Activated naive CD8-positive, alpha-beta T cell treated with anti-CD3 and anti-CD28 coated beads for 36 hours (primary cell): ENCODE data around the gene MYOZ2. TPM values are rescaled to one million over a fixed set of nuclear protein-coding genes. Genes with fewer than 3 reads are reported as not detected.

Source experiments
- DNase-seq: peaks from one replicate; pipeline ENCODE4 v3.0.0; 2021
- H3K27ac Mint-ChIP-seq: one replicate; pipeline ENCODE4 v1.8.0; 2022; ENCODE audit warnings: mild to moderate bottlenecking, moderate library complexity, mixed read lengths
- H3K27me3 Mint-ChIP-seq: one replicate; pipeline ENCODE4 v1.8.0; 2022; ENCODE audit warnings: mild to moderate bottlenecking, mixed read lengths
- H3K36me3 Mint-ChIP-seq: one replicate; pipeline ENCODE4 v1.8.0; 2021; ENCODE audit warnings: mild to moderate bottlenecking, mixed read lengths
- H3K4me1 Mint-ChIP-seq: one replicate; pipeline ENCODE4 v1.8.0; 2021; ENCODE audit warnings: mixed read lengths
- H3K4me3 Mint-ChIP-seq: one replicate; pipeline ENCODE4 v1.8.0; 2022; ENCODE audit warnings: mild to moderate bottlenecking, moderate library complexity, mixed read lengths
- H3K9me3 Mint-ChIP-seq: one replicate; pipeline ENCODE4 v1.8.0; 2022; ENCODE audit warnings: mixed read lengths
- total RNA-seq, 2 experiments: library from RNA; stranded (reverse); gene quantifications; one replicate each; pipeline ENCODE4 v1.2.3, GENCODE V29; 2021

Gene MYOZ2
- total RNA-seq, 2 experiments from 2014 or later, result not detected

GRCh38 chr4:119204916-119205315 lies 69.3 kb downstream of the MYOZ2 start:
- Mint-ChIP-seq H3K9me3 (peaks cover 4% of the 10 kb centered on the region), H3K4me3 (no peak overlapping the region), H3K4me1 (peaks cover 22% of the 10 kb centered on the region), H3K27ac (no peak overlapping the region), H3K27me3 (no peaks in the 10 kb centered on the region), H3K36me3 (peaks cover 2% of the 10 kb centered on the region)
- no peak for DNase-seq

DNA sequence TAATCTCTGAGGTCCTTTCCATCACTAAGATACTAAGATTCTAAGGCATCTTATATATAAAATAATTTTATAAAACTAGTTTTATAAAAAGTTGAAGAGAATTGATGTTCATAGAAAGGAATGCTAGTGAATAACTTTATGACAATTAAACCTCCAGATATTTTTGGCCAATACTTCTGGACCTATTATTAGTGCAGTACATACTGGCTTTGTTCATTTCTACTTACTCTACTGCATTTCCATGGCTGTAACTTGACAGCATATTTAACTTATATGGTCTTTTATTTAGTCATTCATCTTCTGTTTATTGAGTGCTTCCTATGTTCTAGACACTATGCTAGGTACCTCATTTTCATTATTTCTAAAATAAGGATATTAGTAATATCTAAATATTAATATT lies 70.1 kb downstream of the MYOZ2 start:
- Mint-ChIP-seq H3K36me3 (peaks cover 2% of the 10 kb centered on the region), H3K4me1 (peaks cover 25% of the 10 kb centered on the region), H3K4me3 (no peak overlapping the region), H3K27ac (no peak overlapping the region), H3K27me3 (no peaks in the 10 kb centered on the region), H3K9me3 (peaks cover 4% of the 10 kb centered on the region)
- no peak for DNase-seq

DNA sequence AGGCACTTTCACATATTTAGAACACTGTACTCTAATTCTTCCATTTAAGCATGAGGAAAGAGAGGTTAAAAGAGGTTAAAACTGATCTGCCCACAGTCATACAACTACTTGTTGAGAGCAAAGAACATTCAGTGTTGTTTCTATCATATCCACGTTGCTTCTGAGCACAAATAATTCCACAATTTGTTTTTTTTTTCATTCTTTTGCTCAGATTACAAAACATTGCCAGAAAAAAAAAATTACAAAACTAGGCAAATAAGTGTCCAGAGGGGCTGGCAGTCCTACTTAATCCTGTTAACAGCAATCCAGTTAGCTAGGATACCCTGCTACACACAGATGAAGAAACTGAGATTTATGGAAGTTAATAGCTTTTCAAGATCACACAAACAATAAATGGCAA lies 70.5 kb downstream of the MYOZ2 start:
- no peak for DNase-seq
- Mint-ChIP-seq H3K4me1 (peaks cover 30% of the 10 kb centered on the region), H3K27ac (no peak overlapping the region), H3K36me3 (peaks cover 2% of the 10 kb centered on the region), H3K4me3 (no peak overlapping the region), H3K9me3 (peaks cover 4% of the 10 kb centered on the region), H3K27me3 (no peaks in the 10 kb centered on the region)

GRCh38 chr4:119207051-119207450 lies 71.4 kb downstream of the MYOZ2 start:
- Mint-ChIP-seq H3K4me3 (no peak overlapping the region), H3K4me1 (peaks cover 32% of the 10 kb centered on the region), H3K9me3 (peaks cover under 1% of the 10 kb centered on the region), H3K36me3 (peaks cover 2% of the 10 kb centered on the region), H3K27me3 (no peaks in the 10 kb centered on the region), H3K27ac (no peak overlapping the region)
- no peak for DNase-seq

DNA sequence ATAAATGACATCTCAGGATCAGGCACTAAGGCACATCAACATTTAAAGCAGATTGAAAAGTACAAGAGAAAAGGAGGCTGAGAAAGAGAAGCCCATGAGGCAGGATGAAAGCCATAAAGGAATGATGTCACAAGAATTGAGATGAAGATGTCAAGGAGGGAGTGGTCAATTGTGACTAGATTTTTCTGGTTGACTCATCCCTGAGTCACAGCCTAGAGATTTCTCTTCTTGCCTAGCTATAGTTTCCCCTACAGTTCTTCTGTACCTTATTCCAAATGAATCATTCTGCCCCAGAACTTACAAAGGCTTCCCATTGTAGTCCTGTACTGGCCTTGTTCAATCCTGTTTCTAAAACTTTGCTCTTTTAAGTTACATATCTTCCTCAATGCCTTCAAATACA lies 73.4 kb downstream of the MYOZ2 start:
- Mint-ChIP-seq H3K4me3 (no peak overlapping the region), H3K9me3 (no peaks in the 10 kb centered on the region), H3K27ac (peak overlapping the region; percentile 94), H3K4me1 (peaks cover 34% of the 10 kb centered on the region), H3K36me3 (peaks cover 2% of the 10 kb centered on the region), H3K27me3 (no peaks in the 10 kb centered on the region)
- DNase-seq, result peak; percentile 42

- Mint-ChIP-seq H3K4me3 (no peak overlapping the region), H3K36me3 (peaks cover 2% of the 10 kb centered on the region), H3K4me1 (peaks cover 34% of the 10 kb centered on the region), H3K9me3 (no peaks in the 10 kb centered on the region), H3K27ac (peak overlapping the region; percentile 94), H3K27me3 (no peaks in the 10 kb centered on the region)
- DNase-seq, result no peak
These were observed 74.0 kb downstream of the MYOZ2 start for GRCh38 chr4:119209586-119209985.

- no peaks in the 10 kb centered on the region for H3K27me3 Mint-ChIP-seq
- no peaks in the 10 kb centered on the region for H3K9me3 Mint-ChIP-seq
- peak overlapping the region; percentile 87 for H3K4me3 Mint-ChIP-seq
- H3K36me3 Mint-ChIP-seq, result peaks cover 3% of the 10 kb centered on the region
- peaks cover 37% of the 10 kb centered on the region for H3K4me1 Mint-ChIP-seq
- H3K27ac Mint-ChIP-seq, result peak overlapping the region; percentile 9
- no peak for DNase-seq
These were observed 75.1 kb downstream of the MYOZ2 start for GRCh38 chr4:119210775-119211174.

- Mint-ChIP-seq H3K27me3 (no peaks in the 10 kb centered on the region), H3K36me3 (peaks cover 5% of the 10 kb centered on the region), H3K4me3 (peak overlapping the region; percentile 87), H3K27ac (peak overlapping the region; percentile 89), H3K9me3 (no peaks in the 10 kb centered on the region), H3K4me1 (peaks cover 38% of the 10 kb centered on the region)
- no peak for DNase-seq
These were observed 76.2 kb downstream of the MYOZ2 start for GRCh38 chr4:119211867-119212233.

- peaks cover 7% of the 10 kb centered on the region for H3K36me3 Mint-ChIP-seq
- peak; percentile 97 for DNase-seq
- H3K9me3 Mint-ChIP-seq, result no peaks in the 10 kb centered on the region
- peak within 1 kb of the TSS; percentile 89 for H3K27ac Mint-ChIP-seq
- H3K4me1 Mint-ChIP-seq, result peaks cover 34% of the 10 kb centered on the region
- H3K4me3 Mint-ChIP-seq, result peak within 1 kb of the TSS; percentile 87
- H3K27me3 Mint-ChIP-seq, result no peaks in the 10 kb centered on the region
These were observed 76.8 kb downstream of the MYOZ2 start, which contains the start of gene USP53 for GRCh38 chr4:119212234-119212963. USP53 (plus strand) TSS chr4:119212713; CDS start chr4:119239760, 27,047 bp downstream.

DNA sequence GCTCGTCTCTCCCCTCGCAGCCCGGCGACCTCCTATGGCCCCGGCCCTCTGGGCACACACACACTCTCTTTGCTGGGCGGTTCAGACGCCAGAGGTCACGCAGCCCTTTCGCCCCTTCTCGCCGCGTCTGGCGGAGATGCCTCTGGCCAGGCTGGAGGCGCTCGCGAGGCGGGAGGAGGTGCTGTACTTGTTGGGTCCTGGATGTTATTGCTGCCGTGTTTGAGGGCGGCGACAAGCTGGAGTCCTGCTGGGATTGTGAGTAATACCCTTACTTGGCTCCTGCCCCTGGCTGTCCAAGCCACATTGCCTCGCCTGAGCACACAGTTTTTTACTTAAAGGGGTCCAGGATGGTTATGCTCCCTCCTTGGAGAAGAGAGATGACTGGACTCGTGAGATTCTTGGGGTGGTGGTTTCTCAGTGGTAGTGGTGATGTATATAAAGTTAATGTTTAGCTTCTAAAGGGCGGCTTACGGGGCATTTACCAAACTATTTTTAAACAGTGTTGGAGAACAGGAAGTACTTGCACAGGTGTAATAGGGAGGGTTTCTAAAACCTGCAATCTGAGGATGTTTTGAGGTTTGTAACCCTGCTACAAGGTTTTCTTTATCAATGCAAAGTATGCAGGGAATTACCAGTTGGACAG lies 77.5 kb downstream of the MYOZ2 start:
- Mint-ChIP-seq H3K27ac (peak overlapping the region; percentile 89), H3K27me3 (no peaks in the 10 kb centered on the region), H3K36me3 (peaks cover 13% of the 10 kb centered on the region), H3K4me3 (peak overlapping the region; percentile 87), H3K9me3 (no peaks in the 10 kb centered on the region), H3K4me1 (peaks cover 33% of the 10 kb centered on the region)
- peak; percentile 69 for DNase-seq

- Mint-ChIP-seq H3K27ac (no peak overlapping the region), H3K36me3 (peaks cover 39% of the 10 kb centered on the region), H3K4me1 (peaks cover 16% of the 10 kb centered on the region), H3K9me3 (peaks cover 5% of the 10 kb centered on the region), H3K4me3 (no peak overlapping the region), H3K27me3 (no peaks in the 10 kb centered on the region)
- DNase-seq, result no peak
These were observed 82.5 kb downstream of the MYOZ2 start for GRCh38 chr4:119218093-119218492.

DNA sequence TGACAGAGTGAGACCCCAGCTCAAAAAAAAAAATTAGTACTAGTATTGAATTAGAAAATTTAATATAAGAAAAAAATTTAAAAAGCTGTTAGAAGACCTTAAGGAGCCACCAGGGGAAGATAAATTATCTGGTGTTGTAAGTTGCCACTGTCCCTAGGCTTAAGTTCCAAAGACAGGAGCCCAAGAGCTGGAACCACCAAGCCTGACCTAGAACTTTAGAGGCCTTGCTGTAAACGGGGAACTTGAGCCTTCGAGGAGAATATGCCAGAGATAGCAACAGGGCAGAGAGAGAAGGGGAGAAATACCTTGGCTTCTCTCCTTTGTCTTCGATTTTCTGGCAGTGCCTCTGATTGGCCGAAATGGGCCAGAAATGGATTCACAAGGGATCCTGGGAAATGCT lies 85.8 kb downstream of the MYOZ2 start:
- Mint-ChIP-seq H3K9me3 (peaks cover 9% of the 10 kb centered on the region), H3K4me3 (no peak overlapping the region), H3K27ac (no peak overlapping the region), H3K27me3 (no peaks in the 10 kb centered on the region), H3K4me1 (peaks cover 15% of the 10 kb centered on the region), H3K36me3 (peaks cover 56% of the 10 kb centered on the region)
- DNase-seq, result no peak

DNA sequence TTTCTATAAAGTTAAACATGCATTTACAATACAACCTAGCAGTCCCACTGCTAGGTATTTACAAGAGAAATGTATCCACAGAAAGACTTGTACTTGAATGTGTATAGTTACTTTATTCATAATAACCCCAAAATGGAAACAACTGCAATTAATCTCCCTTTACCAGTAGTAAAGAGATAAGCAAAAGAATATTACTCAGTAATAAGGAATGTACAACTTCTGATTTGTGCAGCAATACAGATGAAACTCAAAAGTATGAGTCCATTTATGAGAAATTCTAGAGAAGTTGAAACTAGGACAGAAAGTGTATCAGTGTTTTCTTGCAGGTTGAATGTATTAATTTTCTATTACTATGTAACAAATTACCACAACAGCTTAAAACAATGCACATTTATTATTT lies 92.1 kb downstream of the MYOZ2 start:
- Mint-ChIP-seq H3K27me3 (no peaks in the 10 kb centered on the region), H3K36me3 (peaks cover 37% of the 10 kb centered on the region), H3K27ac (no peak overlapping the region), H3K9me3 (peaks cover 8% of the 10 kb centered on the region), H3K4me3 (no peak overlapping the region), H3K4me1 (peaks cover 27% of the 10 kb centered on the region)
- DNase-seq, result no peak

GRCh38 chr4:119228406-119228805 lies 92.8 kb downstream of the MYOZ2 start:
- H3K27ac Mint-ChIP-seq, result no peak overlapping the region
- no peak overlapping the region for H3K4me3 Mint-ChIP-seq
- H3K9me3 Mint-ChIP-seq, result peaks cover 8% of the 10 kb centered on the region
- peaks cover 33% of the 10 kb centered on the region for H3K4me1 Mint-ChIP-seq
- peaks cover 33% of the 10 kb centered on the region for H3K36me3 Mint-ChIP-seq
- DNase-seq, result no peak
- no peaks in the 10 kb centered on the region for H3K27me3 Mint-ChIP-seq

DNA sequence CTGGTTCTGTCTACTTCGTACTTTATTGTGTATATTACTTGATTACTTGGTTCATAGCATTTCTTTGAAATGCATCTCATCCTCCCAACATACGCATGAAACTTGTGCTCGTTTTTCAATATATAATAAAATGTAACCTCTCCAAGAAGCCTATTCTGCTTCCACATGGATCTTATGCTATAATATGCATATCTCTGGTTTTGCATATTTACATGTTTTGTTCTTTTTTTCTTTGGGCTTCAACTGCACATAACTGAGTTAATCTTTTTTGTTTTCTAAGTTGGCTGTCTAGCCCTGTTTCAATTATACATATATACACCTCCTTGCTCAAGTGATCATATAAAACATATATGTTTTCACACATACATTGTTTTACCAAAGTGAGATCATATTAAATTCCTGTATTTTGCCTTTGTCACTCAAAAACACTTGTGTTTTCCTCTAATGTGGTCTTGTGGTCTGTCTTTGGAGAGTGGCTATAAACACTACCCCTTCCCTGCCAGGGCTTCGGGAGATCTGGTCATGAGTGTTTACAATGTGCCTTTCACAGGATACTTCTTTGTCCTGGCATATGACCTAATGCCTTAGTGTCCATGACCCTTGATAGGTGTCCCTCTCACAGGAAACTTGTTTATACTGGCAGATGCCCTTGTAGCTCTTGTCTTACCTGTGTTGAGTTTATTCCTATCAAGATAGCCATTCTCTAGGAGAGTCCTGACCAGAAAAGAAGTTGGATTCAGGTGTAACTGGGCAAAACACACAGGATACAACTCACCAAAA lies 94.5 kb downstream of the MYOZ2 start:
- Mint-ChIP-seq H3K4me1 (peaks cover 35% of the 10 kb centered on the region), H3K27me3 (no peaks in the 10 kb centered on the region), H3K27ac (no peak overlapping the region), H3K36me3 (peaks cover 24% of the 10 kb centered on the region), H3K4me3 (no peak overlapping the region), H3K9me3 (peaks cover 3% of the 10 kb centered on the region)
- DNase-seq, result no peak
